Measurements from ENCODE around the gene SLC4A5. TPM values are rescaled to one million over a fixed set of nuclear protein-coding genes. Genes with fewer than 3 reads are reported as not detected.
A peak's percentile ranks its signal among the peaks of the same experiment; 100 is the strongest.

Gene SLC4A5
- total RNA-seq, 3 donors from 2014 or later = 2.1 to 9.2 (median 6.2) TPM

DNA sequence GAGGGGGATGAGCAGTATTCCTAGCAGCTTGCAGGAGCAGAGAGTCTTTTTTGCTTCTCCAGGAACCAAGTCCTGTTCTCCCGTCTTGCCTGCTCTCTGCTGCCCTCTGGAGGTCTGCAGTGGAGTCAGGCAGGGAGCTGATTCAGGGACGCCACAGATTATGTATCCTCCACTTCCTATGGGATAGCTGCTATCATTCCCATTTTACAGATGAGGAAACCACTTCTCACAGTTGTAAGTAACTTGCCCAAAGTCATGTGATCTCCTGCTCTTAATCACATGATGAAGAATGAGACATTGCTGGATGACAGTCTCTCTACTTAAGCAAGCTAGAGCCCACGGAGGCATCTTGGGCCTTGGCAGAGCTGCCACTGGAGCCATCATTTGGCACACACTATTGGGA, 8.3 kb downstream of the SLC4A5 start:
- Histone ChIP-seq H3K27ac (no peak overlapping the region), H3K4me1 (no peaks in the 10 kb centered on the region), H3K4me3 (no peak overlapping the region), H3K36me3 (no peaks in the 10 kb centered on the region), H3K27me3 (no peaks in the 10 kb centered on the region), H3K9me3 (no peaks in the 10 kb centered on the region)
- peak; percentile 44 to 72 for DNase-seq (ENCODE audit: low spot score in 2 of 2)
- intact Hi-C loops (cut with DNase I; ENCODE audit: low total_unique reads) = no loop called here
- TF ChIP-seq, protein P1, sequence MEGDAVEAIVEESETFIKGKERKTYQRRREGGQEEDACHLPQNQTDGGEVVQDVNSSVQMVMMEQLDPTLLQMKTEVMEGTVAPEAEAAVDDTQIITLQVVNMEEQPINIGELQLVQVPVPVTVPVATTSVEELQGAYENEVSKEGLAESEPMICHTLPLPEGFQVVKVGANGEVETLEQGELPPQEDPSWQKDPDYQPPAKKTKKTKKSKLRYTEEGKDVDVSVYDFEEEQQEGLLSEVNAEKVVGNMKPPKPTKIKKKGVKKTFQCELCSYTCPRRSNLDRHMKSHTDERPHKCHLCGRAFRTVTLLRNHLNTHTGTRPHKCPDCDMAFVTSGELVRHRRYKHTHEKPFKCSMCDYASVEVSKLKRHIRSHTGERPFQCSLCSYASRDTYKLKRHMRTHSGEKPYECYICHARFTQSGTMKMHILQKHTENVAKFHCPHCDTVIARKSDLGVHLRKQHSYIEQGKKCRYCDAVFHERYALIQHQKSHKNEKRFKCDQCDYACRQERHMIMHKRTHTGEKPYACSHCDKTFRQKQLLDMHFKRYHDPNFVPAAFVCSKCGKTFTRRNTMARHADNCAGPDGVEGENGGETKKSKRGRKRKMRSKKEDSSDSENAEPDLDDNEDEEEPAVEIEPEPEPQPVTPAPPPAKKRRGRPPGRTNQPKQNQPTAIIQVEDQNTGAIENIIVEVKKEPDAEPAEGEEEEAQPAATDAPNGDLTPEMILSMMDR (IDR thresholded peaks at IDR 0.05) = peak; percentile 69 to 79 (median 74)
- no peak for TF ChIP-seq POLR2A (IDR thresholded peaks at IDR 0.05)

DNA sequence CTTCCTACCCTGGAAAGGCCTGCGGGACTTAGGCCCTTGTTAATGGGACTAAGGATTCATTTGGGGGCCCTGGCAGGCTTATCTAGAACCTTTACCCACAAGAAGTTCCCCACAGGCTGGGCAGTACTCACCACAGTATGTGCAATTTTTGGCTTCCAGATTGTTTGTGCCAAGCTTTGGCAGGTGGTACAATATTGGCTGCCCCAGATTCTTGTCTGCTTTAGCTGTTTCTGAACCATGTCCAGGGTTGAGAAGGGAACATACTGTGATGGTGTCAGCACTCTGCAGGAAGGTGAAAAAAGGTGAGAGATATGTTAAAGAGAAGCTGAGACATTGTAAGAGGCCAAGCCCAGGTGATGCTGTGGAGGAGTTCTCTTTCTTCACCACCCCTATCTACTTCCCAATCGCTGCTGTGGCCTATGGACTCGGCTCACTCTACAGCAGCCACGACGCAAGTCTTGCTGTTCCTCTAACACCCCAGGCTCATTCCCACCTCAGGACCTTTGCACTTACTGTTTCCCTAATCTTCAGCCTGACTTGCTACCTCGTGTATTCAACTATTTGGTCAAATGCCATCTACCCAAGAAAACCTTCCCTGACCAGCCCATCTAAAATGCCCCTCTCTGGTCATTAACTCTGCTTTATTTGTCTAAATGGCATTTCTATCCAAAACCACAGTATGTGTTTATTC, 9.2 kb downstream of the SLC4A5 start:
- Histone ChIP-seq H3K27me3 (no peaks in the 10 kb centered on the region), H3K36me3 (no peaks in the 10 kb centered on the region), H3K4me1 (no peaks in the 10 kb centered on the region), H3K9me3 (no peaks in the 10 kb centered on the region), H3K4me3 (no peak overlapping the region), H3K27ac (no peak overlapping the region)
- intact Hi-C loops (cut with DNase I; ENCODE audit: low total_unique reads) = no loop called here
- TF ChIP-seq POLR2AphosphoS5 (IDR thresholded peaks at IDR 0.05) (no peak), POLR2A (IDR thresholded peaks at IDR 0.05) (no peak)
- TF ChIP-seq, protein P1 (IDR thresholded peaks at IDR 0.05) = no peak
- no peak for DNase-seq (ENCODE audit: low spot score in 2 of 2)

DNA sequence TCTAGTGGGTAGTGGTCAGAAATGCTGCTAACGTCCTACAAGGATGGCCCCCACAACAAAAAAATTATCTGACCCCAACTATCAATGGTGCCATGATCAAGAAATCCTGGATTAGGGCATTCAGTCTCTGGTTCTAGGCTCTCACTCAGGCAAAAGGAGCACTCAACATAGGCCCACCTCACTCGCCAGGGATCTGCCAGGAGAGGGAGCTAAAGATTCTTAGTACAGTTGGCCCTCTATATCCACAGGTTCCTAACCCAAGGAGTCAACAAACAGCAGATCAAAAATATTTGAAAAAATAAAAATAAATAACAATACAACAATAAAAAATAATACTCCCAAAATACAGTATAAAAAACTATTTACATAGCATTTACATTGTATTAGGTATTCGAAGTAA, 10.0 kb downstream of the SLC4A5 start:
- Histone ChIP-seq H3K36me3 (no peaks in the 10 kb centered on the region), H3K4me1 (no peaks in the 10 kb centered on the region), H3K27me3 (no peaks in the 10 kb centered on the region), H3K4me3 (no peak overlapping the region), H3K27ac (no peak overlapping the region), H3K9me3 (no peaks in the 10 kb centered on the region)
- TF ChIP-seq POLR2A (IDR thresholded peaks at IDR 0.05) (no peak), POLR2AphosphoS5 (IDR thresholded peaks at IDR 0.05) (no peak)
- TF ChIP-seq, protein P1 (IDR thresholded peaks at IDR 0.05) = no peak
- intact Hi-C loops (cut with DNase I; ENCODE audit: low total_unique reads) = no loop called here
- DNase-seq (ENCODE audit: low spot score in 2 of 2) = no peak

DNA sequence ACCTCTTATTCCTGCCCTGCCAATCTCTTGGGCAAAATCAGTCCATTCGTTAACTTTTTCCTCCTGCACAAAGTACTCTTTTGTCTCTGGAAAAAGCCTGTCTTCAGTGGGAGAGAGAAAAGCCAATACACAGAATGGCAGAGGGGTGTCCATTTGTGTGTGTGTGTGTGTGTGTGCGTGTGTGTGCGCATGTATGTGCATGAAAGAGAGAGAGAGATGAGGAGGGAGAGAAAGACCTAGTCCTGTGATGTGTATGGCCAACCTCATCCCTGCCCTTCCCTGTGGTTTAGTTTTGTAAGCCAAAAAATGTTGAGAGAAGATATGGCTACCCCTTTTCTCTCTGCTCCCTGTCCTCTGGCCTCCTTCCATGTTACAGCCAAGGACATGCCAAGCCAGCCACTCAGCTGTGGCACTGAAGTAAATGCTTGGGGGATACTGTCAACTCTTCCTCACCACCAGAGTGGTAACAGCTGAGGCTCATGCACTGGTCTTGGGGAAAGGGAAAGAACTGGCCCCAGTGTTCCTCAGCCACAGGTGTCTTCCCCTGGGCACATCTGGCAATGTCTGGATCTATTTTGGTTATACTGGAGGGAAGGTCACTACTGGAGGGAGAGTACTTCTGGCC, 10.6 kb downstream of the SLC4A5 start:
- no peaks in the 10 kb centered on the region for H3K36me3 ChIP-seq
- intact Hi-C loops (cut with DNase I; ENCODE audit: low total_unique reads) = no loop called here

DNA sequence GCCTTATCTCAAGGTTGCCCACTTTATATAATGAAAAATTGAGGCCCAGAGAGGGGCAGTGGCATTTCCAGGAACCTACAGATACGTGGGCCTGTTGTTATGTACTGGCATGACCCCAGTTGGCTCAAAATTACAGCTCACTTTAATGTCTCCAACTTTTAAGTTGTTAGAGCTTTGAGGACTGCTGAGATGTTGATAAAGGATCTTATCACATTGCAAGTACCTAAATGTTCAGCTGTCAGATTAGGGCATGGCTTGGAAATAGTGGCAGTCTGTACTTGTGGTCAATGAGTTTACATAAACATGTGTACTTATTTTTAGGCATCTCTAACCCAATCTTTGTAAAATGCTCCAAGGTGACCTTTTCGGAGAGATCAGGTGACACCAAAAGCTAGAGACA, 14.6 kb downstream of the SLC4A5 start:
- H3K36me3 ChIP-seq = no peaks in the 10 kb centered on the region

More for the DNA sequence above, 10.6 kb downstream of the SLC4A5 start:
- no peaks in the 10 kb centered on the region for H3K4me1 ChIP-seq
- no peak overlapping the region for H3K4me3 ChIP-seq
- DNase-seq (ENCODE audit: low spot score in 2 of 2) = no peak
- no peaks in the 10 kb centered on the region for H3K27me3 ChIP-seq
- TF ChIP-seq, protein P1 (IDR thresholded peaks at IDR 0.05) = no peak
- TF ChIP-seq POLR2A (IDR thresholded peaks at IDR 0.05) (no peak), POLR2AphosphoS5 (IDR thresholded peaks at IDR 0.05) (no peak)
- no peak overlapping the region for H3K27ac ChIP-seq
- no peaks in the 10 kb centered on the region for H3K9me3 ChIP-seq

More for the DNA sequence above, 14.6 kb downstream of the SLC4A5 start:
- H3K4me3 ChIP-seq = no peak overlapping the region
- no peak for DNase-seq (ENCODE audit: low spot score in 2 of 2)
- no peak for TF ChIP-seq POLR2A (IDR thresholded peaks at IDR 0.05)
- TF ChIP-seq, protein P1 (IDR thresholded peaks at IDR 0.05) = no peak
- TF ChIP-seq POLR2AphosphoS5 (IDR thresholded peaks at IDR 0.05) = no peak
- intact Hi-C loops (cut with DNase I; ENCODE audit: low total_unique reads) = no loop called here
- no peaks in the 10 kb centered on the region for H3K4me1 ChIP-seq
- H3K27me3 ChIP-seq = no peaks in the 10 kb centered on the region
- H3K9me3 ChIP-seq = no peaks in the 10 kb centered on the region
- no peak overlapping the region for H3K27ac ChIP-seq
